Neural progenitor cell (in vitro differentiated cells): ENCODE measurements around the gene ANO4.

Experiments used
- EZH2 ChIP-seq: fragments of 200-600 bp; sonication (generic); IDR thresholded peaks from 2 replicates; pipeline ENCODE4 v1.6.1; 2017; ENCODE audit warnings: antibody characterized with exemption, mild to moderate bottlenecking, moderate library complexity
- TF ChIP-seq, protein P1 (sequence below): fragments of 200-600 bp; sonication (generic); IDR thresholded peaks from 2 replicates; pipeline ENCODE4 v1.5.1; 2017; ENCODE audit warnings: antibody characterized with exemption, mild to moderate bottlenecking

DNA sequence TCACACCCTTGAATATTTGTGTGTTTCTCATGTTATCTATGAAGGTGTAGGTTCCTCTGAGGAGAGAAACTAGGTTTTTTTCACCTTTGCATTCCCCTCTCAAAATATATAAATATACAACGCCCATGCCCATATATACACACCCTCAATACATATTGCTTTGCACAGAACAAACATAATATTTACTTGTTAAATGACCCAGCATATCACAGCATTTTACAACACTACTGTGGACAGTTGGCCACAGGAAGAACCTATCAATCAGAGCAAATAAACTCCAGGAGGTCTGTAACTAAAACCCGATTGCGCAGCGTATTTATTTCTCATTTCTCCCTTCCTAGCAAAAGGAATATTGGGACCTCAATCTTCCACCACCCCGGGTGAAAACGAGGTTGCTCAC is 219.4 kb downstream of the ANO4 start:
- TF ChIP-seq, protein P1, sequence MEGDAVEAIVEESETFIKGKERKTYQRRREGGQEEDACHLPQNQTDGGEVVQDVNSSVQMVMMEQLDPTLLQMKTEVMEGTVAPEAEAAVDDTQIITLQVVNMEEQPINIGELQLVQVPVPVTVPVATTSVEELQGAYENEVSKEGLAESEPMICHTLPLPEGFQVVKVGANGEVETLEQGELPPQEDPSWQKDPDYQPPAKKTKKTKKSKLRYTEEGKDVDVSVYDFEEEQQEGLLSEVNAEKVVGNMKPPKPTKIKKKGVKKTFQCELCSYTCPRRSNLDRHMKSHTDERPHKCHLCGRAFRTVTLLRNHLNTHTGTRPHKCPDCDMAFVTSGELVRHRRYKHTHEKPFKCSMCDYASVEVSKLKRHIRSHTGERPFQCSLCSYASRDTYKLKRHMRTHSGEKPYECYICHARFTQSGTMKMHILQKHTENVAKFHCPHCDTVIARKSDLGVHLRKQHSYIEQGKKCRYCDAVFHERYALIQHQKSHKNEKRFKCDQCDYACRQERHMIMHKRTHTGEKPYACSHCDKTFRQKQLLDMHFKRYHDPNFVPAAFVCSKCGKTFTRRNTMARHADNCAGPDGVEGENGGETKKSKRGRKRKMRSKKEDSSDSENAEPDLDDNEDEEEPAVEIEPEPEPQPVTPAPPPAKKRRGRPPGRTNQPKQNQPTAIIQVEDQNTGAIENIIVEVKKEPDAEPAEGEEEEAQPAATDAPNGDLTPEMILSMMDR: no peak
- TF ChIP-seq EZH2: no peak
